Measurements from ENCODE around the gene ZFAND4.
"Not testable (repeated sequence)": the region's sequence is repeated elsewhere in the genome, so short reads cannot be mapped to it uniquely, and the experiment has no call there.

DNA sequence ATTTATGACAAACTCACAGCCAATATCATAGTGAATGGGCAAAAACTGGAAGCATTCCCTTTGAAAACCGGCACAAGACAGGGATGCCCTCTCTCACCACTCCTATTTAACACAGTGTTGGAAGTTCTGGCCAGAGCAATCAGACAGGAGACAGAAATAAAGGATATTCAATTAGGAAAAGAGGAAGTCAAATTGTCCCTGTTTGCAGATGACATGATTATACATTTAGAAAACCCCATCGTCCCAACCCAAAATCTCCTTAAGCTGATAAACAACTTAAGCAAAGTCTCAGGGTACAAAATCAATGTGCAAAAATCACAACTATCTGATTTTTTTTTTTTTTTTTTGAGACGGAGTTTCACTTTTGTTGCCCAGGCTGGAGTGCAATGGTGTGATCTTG is 2.7 kb downstream of the ZFAND4 start:
- TF ChIP-seq NFYB (IDR thresholded peaks at IDR 0.05; ENCODE audit: insufficient read depth, low read depth, low read length); JUND (IDR thresholded peaks at IDR 0.05; ENCODE audit: low read depth, low read length); RAD21 (IDR thresholded peaks at IDR 0.05; ENCODE audit: insufficient read depth, low read depth, low read length); NRF1 (conservative IDR thresholded peaks at IDR 0.05; ENCODE audit: low read depth, low read length): not testable (repeated sequence)
